CMK (cell line): ENCODE data around the gene LRRC7.
"Not testable (repeated sequence)": the region's sequence is repeated elsewhere in the genome, so short reads cannot be mapped to it uniquely, and the experiment has no call there.

Experiments used
- DNase-seq: peaks from one replicate; pipeline ENCODE4 v3.0.0-alpha.2; 2010; ENCODE audit warnings: low read depth

Gene LRRC7

DNA sequence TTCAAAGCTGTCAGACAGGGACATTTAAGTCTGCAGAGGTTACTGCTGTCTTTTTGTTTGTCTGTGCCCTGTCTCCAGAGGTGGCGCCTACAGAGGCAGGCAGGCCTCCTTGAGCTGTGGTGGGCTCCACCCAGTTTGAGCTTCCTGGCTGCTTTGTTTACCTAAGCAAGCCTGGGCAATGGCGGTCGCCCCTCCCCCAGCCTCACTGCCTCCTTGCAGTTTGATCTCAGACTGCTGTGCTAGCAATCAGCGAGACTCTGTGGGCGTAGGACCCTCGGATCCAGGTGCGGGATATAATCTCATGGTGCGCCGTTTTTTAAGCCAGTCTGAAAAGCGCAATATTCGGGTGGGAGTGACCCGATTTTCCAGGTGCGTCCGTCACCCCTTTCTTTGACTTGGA lies 320.3 kb downstream of the LRRC7 start:
- not testable (repeated sequence) for DNase-seq

DNA sequence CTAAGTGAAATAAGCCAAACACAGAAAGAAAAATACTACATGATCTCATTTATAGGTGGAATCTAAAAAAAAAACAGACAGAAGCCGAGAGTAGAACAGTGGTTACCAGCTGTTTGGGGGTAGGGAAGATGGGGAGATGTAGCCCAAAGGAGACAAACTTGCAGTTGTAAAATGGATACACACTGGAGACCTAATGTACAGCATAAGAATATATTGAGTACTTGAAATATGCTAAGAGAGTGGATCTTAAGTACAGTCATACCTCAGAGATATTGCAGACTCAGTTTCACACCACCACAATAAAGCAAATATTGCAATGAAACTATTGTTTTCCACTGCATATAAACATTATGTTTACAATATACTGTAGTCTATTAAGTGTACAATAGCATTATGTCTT lies 320.9 kb downstream of the LRRC7 start:
- DNase-seq = no peak

- DNase-seq = no peak
These were observed 330.8 kb downstream of the LRRC7 start for GRCh38 chr1:69898403-69898947.

DNA sequence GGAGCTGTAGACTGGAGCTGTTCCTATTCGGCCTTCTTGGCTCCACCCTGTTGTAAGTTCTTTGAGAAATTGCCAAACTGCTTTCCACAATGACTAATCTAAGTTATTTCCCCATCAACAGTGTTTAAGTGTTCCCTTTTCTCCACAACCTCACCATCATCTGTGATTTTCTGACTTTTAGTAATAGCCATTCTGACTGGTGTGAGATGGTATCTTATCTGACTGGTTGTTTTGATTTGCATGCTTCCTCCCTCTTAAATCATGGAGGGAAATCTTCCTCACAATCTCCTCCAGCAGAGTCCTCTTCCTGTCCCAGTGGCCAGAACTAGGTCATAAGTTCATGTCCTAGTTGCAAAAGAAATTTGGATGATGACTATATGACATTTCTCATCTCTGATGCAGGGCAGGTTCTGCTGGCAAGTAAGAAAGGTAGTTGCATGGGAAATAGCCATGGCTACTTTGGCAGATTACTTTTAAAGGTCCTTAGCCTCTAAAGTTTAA lies 343.6 kb downstream of the LRRC7 start:
- DNase-seq = no peak

DNA sequence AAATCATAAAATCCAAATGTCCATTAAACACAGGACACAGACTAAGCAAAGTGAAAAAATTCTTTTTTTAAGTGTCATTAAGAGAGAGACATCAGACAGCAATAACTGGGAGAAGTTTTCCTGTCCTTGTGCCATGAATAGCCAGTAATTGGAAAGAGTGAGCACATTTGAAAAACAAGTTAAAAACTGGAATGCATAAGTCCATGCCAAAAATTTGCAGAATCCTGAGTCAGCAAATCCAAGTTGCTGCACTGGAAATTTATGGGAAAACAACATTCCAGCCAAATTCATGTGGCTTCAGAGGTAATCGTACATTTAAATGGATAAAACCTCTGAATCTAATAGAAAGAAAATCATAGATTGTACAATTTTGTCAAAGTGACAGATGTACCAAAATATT lies 346.3 kb downstream of the LRRC7 start:
- DNase-seq = no peak

DNA sequence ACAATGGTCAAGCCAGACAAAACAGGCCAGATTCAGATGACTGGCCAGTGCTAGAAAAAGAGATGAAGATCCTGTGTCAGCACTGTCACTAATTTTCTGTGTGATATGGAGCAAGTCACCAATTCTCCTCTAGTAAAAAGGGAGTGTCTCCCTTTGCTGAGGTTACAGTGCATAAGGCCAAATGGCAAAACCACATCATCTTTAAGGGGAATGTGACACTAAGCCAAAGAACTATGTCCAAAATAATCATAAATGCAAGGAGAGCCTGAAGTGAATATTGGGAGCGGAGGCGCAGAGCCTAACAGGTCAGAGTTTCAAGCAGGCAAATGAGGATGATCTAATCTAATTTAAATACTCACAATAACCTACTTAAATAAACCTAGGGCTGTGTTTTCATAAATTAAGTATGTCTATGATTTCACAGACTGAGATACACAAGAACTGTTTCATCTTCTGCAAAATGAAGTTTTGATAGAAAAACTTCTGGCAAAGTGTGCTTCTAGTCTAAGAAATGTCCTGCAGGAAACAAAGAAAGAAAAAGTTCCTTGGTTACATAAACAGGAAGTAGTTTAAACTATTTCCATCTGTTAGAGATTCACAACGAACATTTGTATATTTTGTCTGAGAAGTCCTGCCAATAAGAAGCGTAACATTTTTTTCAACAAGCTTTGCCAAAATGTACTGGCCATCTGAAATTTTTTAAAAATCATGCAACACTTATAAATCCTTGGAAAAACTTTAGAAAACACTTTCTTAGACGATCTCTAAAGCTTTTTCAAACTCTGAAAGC lies 347.4 kb downstream of the LRRC7 start:
- DNase-seq = no peak

DNA sequence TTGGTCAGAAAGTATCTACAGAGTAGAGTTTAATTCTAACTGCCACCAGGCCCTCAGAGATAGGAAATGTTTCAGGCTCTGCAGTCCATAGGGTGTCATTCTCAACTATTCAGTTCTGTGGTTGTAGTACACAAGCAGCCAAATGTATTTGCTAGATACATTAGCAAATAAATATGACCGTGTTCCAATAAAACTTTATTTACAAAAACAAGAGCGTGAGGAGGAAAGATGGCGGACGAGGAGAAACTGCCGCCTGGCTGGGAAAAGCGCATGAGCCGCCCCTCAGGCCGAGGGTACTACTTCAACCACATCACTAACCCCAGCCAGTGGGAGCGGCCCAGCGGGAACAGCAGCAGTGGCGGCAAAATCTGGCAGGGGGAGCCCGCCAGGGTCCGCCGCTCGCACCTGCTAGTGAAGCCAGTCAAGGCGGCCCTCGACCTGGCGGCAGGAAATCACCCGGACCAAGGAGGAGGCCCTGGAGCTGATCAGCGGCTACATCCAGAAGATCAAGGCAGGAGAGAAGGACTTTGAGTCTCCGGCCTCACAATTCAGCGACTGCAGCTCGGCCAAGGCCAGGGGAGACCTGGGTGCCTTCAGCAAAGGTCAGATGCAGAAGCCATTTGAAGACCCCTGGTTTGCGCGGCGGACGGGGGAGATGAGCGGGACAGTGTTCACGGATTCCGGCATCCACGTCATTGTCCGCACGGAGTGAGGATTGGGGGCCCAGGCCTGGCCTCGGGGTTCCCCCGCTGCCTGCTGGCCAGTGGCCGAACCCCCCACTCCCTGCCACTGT lies 351.6 kb downstream of the LRRC7 start:
- no peak for DNase-seq

GRCh38 chr1:69919922-69920273 lies 352.2 kb downstream of the LRRC7 start:
- no peak for DNase-seq

DNA sequence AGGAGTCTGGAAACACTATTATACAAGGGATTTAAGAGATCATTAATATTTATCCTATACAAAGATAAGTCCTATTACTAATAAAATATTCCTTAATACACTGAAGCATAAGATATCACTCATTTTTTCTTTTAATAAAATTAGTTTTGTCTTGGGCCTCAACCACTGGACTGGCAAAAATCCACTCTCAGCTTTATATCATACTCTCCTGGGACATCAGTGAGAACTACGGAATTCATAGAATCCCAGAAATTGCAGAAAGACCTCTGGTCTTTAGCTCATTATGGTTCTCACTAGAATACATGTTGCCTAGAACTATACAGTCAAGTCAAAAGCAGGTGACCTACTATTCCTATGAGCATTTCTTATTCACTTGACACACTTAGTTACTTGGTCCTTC lies 352.7 kb downstream of the LRRC7 start:
- no peak for DNase-seq

DNA sequence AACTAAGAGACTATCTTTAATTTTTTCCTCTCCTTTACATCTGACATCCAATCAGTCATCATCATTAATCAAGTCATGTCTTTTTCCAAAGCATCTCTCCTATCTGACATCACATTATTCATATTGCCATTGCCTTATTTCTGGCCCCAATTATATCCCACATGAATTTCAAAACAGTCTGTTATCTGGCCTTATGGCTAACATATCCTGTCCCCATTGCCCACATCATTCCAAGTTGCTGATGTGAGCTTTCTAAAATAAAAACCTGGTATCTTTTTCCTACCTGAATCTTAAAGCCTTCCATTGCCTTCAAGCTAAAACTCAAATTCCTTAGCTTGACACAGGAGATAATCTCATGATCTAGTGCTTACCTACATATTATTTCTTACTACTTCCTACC lies 353.8 kb downstream of the LRRC7 start:
- DNase-seq = no peak

DNA sequence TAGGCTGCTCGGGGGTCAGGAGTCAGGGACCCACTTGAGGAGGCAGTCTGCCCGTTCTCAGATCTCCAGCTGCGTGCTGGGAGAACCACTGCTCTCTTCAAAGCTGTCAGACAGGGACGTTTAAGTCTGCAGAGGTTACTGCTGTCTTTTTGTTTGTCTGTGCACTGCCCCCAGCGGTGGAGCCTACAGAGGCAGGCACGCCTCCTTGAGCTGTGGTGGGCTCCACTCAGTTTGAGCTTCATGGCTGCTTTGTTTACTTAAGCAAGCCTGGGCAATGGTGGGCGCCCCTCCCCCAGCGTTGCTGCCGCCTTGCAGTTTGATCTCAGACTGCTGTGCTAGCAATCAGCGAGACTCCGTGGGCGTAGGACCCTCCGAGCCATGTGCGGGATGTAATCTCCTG lies 360.5 kb downstream of the LRRC7 start:
- not testable (repeated sequence) for DNase-seq

GRCh38 chr1:69929308-69930057 lies 361.8 kb downstream of the LRRC7 start:
- no peak for DNase-seq

DNA sequence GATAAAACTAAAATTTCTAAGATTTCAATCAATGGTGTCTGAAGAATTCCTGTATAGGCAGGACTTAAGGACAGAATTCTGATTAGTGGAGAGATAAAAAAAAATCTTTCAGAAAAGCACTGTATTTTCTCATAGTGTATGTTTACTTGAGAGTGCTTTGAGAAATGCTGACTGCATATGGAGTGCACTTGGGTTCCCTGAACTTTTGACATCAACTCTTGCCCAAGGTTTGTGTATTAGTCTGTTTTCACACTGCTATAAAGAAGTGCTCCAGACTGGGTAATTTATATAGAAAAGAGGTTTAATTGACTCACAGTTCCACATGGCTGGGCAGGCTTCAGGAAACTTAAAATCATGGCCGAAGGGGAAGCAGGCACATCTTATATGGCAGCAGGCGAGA lies 362.7 kb downstream of the LRRC7 start:
- no peak for DNase-seq

GRCh38 chr1:69932760-69933159 lies 365.0 kb downstream of the LRRC7 start:
- no peak for DNase-seq

- no peak for DNase-seq
These were observed 372.5 kb downstream of the LRRC7 start for GRCh38 chr1:69940231-69940630.

DNA sequence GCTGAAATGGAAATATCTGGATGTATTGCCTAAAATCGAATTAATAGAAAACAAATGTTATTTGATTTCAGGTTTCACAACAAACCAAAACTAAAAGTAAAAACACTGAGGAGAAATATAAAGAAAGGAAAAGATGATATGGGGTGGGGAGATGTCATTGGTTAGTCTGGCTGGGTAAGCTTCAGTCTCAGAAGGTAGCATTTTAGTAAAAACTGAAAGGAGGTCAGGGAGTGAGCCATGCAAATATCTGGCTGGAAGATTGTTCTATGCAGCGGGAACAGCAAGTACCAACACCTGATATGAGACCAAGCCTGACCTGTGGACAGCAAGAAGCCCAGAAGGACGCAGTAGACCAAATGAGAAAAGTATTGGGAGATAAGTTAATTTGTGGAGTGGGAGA lies 373.1 kb downstream of the LRRC7 start:
- no peak for DNase-seq

DNA sequence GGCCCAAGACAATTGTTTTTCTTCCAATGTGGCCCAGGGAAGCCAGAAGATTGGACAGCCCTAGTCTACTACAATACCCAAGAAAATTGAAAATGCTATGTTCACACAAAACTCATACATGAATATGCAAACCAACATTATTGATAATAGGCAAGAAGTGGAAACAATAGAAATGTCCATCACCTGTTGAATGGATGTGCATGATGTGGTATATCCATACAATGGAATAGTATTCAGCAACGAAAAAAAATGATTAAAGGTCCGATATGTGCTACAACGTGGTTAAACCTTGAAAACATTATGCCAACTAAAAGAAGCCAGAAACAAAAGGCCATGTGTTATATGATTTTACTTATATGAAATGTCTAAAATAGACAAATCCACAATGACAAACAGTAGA lies 375.3 kb downstream of the LRRC7 start:
- DNase-seq = no peak

DNA sequence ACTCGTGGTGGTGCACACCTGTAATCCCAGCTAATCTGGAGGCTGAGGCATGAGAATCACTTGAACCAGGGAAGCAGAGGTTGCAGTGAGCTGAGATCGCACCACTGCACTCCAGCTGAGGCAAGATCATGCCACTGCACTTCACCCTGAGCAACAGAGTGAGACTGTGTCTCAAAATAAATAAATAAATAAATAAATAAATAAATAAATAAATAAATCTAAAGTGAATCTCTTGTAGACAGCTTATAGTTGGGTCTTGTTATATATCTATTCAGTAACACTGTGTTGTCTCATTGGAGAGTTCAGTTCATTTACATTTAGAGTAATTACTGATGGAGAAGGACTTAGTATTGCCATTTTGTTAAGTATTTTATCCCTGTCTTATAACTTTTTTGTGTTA lies 379.2 kb downstream of the LRRC7 start:
- no peak for DNase-seq

GRCh38 chr1:69947837-69948236 lies 380.1 kb downstream of the LRRC7 start:
- no peak for DNase-seq

- DNase-seq = no peak
These were observed 385.0 kb downstream of the LRRC7 start for GRCh38 chr1:69952676-69953075.

DNA sequence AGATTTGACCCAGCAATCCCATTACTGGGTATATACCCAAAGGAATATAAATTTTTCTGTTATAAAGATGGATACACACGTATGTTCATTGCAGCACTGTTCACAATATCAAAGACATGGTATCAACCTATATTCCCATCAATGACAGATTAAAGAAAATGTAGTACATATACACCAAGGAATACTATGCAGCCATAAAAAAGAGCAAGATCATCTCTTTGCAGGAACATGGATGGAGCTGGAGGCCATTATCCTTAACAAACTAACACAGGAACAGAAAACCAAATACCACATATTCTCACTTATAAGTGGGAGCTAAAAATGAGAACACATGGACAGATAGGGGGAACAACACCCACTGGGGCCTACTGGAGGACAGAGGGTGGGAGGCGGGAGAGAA lies 394.7 kb downstream of the LRRC7 start:
- not testable (repeated sequence) for DNase-seq

GRCh38 chr1:69967245-69967766 lies 399.6 kb downstream of the LRRC7 start:
- no peak for DNase-seq
